Stimulated activated CD4-positive, alpha-beta T cell treated with anti-CD3 and anti-CD28 coated beads, Interleukin-12 subunit alpha, Interleukin-12 subunit beta, amount 100 ng/mL, for 24 hours (primary cell): ENCODE measurements around the gene ACVR1B.

ENCODE experiments used
- DNase-seq, 2 experiments: peaks; one replicate each; pipeline ENCODE4 v3.0.0-alpha.2; 2020; ENCODE audit warnings: low read depth in 2 of 2

ACVR1B gene

GRCh38 chr12:51951199-51951842, at the start of gene ACVR1B:
TSS of gene ACVR1B (plus strand) at chr12:51951699. CDS start at chr12:51951744, 45 bp downstream.
- DNase-seq = peak; percentile 83 to 86

- DNase-seq = no peak
These were observed 49.6 kb upstream of the ACVR1B start for GRCh38 chr12:51901881-51902280.

GRCh38 chr12:51904951-51905470, 46.5 kb upstream of the ACVR1B start:
- DNase-seq = no peak

GRCh38 chr12:51905471-51906429, 45.7 kb upstream of the ACVR1B start:
- DNase-seq = no peak

GRCh38 chr12:51906430-51907082, 44.9 kb upstream of the ACVR1B start:
- no peak for DNase-seq

- no peak for DNase-seq
These were observed 44.2 kb upstream of the ACVR1B start, which contains the start of gene ACVRL1 for GRCh38 chr12:51907083-51907855. TSS of gene ACVRL1 (plus strand) at chr12:51907504. CDS start at chr12:51912475, 4,971 bp downstream.

GRCh38 chr12:51907856-51908425, 43.6 kb upstream of the ACVR1B start:
- DNase-seq = no peak

GRCh38 chr12:51908876-51909592, 42.5 kb upstream of the ACVR1B start:
- no peak for DNase-seq

GRCh38 chr12:51910168-51910567, 41.3 kb upstream of the ACVR1B start:
- no peak for DNase-seq

- no peak for DNase-seq
These were observed 40.8 kb upstream of the ACVR1B start for GRCh38 chr12:51910691-51911090.

GRCh38 chr12:51911307-51911706, 40.2 kb upstream of the ACVR1B start:
- DNase-seq = no peak

- DNase-seq = no peak
These were observed 39.4 kb upstream of the ACVR1B start for GRCh38 chr12:51911788-51912711.

GRCh38 chr12:51913071-51914033, 38.1 kb upstream of the ACVR1B start:
- DNase-seq = no peak

GRCh38 chr12:51914034-51914923, 37.2 kb upstream of the ACVR1B start:
- no peak for DNase-seq

GRCh38 chr12:51915003-51915625, 36.4 kb upstream of the ACVR1B start:
- DNase-seq = no peak

- DNase-seq = no peak
These were observed 35.5 kb upstream of the ACVR1B start for GRCh38 chr12:51915951-51916350.
